Activated CD4-positive, alpha-beta memory T cell treated with anti-CD3 and anti-CD28 coated beads for 36 hours (primary cell): ENCODE results near the gene IPO8. TPM values are rescaled to one million over a fixed set of nuclear protein-coding genes. Genes with fewer than 3 reads are reported as not detected.
"Not testable (repeated sequence)": the region's sequence is repeated elsewhere in the genome, so short reads cannot be mapped to it uniquely, and the experiment has no call there.

Experiments
- CTCF ChIA-PET: fragments of 350-600 bp; sonication (Branson Sonifier 250); formaldehyde crosslinking; loops from one replicate; lab custom pipeline; 2021; ENCODE audit warnings: antibody characterized with exemption, inconsistent platforms; lab: Charles Lee
- POLR2A ChIA-PET: fragments of 350-600 bp; sonication (Branson Sonifier 250); formaldehyde crosslinking; loops from one replicate; lab custom pipeline; 2021; ENCODE audit warnings: antibody characterized with exemption; lab: Charles Lee
- DNase-seq: peaks from one replicate; pipeline ENCODE4 v3.0.0-alpha.2; 2020
- H3K27ac Mint-ChIP-seq: one replicate; pipeline ENCODE4 v1.8.0; 2021; ENCODE audit warnings: mixed read lengths
- H3K27me3 Mint-ChIP-seq: one replicate; pipeline ENCODE4 v1.8.0; 2021; ENCODE audit warnings: mixed read lengths
- H3K36me3 Mint-ChIP-seq: one replicate; pipeline ENCODE4 v1.8.0; 2021; ENCODE audit warnings: mixed read lengths
- H3K4me1 Mint-ChIP-seq: one replicate; pipeline ENCODE4 v1.8.0; 2021; ENCODE audit warnings: low read depth, mixed read lengths
- H3K4me3 Mint-ChIP-seq: one replicate; pipeline ENCODE4 v1.8.0; 2021; ENCODE audit warnings: mild to moderate bottlenecking, mixed read lengths
- H3K9me3 Mint-ChIP-seq: one replicate; pipeline ENCODE4 v1.8.0; 2021; ENCODE audit warnings: mixed read lengths
- intact Hi-C: fragments of 100-400 bp; cut with micrococcal nuclease; formaldehyde crosslinking; loops from one replicate; pipeline ENCODE4 v1.15.1; 2023
- total RNA-seq, 2 experiments: library from RNA; stranded (reverse); gene quantifications; one replicate each; pipeline ENCODE4 v1.2.3, GENCODE V29; 2021

IPO8 gene
- total RNA-seq, 2 experiments from 2014 or later: 39.2 to 41.3 TPM

DNA sequence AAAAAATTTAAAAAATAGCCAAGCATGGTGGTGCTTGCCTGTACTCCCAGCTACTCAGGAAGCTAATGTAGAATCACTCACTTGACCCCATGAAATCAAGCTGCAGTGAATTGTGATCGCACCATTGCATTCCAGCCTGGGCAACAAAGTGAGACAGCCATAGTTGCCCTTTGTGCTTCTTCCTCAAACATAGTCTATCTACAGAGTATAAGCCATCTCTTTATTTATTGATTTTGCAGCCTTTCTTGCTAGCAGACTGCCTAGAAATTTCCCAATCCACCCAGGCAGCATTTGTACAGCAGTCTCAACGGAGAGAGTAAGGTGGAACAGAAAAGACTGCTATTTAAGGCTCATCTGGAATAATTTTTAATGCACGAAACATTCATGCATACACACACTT is 68.8 kb downstream of the IPO8 start:
- peaks cover 7% of the 10 kb centered on the region for H3K4me1 Mint-ChIP-seq
- no peaks in the 10 kb centered on the region for H3K27me3 Mint-ChIP-seq
- DNase-seq: no peak
- no peaks in the 10 kb centered on the region for H3K9me3 Mint-ChIP-seq
- CTCF ChIA-PET: no interaction called here
- H3K36me3 Mint-ChIP-seq: peaks cover 26% of the 10 kb centered on the region
- POLR2A ChIA-PET: no interaction called here
- no peak overlapping the region for H3K4me3 Mint-ChIP-seq
- H3K27ac Mint-ChIP-seq: no peak overlapping the region
- intact Hi-C loops: no loop called here

DNA sequence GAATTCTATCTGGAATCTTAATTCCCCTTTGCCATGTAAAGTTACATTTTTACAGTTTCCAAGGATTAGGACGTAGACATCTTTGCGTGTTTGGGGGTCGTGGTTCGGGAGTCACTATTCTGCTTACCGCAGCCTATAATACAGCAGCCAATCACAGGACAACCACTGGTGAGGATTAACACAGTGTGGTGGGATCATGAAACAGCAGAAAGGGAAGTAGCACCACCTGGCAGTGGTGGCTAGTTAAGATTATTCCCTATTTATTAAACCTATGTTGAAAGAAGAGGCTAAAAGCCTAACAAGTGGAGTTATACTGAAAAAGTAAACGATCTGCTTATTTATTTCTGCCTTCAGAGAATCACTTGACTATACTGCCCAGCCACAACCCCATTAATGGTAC is 71.7 kb downstream of the IPO8 start:
- H3K9me3 Mint-ChIP-seq: no peaks in the 10 kb centered on the region
- H3K27ac Mint-ChIP-seq: no peak overlapping the region
- H3K4me1 Mint-ChIP-seq: peaks cover 7% of the 10 kb centered on the region
- POLR2A ChIA-PET: no interaction called here
- H3K4me3 Mint-ChIP-seq: no peak overlapping the region
- no peak for DNase-seq
- H3K27me3 Mint-ChIP-seq: no peaks in the 10 kb centered on the region
- H3K36me3 Mint-ChIP-seq: peaks cover 10% of the 10 kb centered on the region
- CTCF ChIA-PET: no interaction called here
- intact Hi-C loops: no loop called here

DNA sequence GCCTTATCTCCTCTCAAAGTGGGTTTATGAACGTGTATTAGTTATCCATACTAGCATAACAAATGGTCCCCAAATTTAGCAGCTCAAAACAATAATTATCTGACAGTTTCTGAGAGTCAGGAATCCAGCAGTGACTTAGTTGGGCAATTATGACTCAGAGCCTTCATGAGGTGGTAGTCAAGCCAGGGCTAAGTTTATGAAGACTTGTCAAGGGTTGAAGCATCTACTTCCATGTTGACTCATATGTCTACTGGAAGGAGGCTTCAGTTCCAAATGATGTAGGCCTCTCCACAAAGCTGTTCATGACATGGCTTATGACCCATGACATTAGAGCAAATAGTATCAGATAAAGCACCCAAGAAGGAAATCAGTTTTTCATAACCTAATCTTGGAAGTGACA is 73.2 kb downstream of the IPO8 start:
- H3K27me3 Mint-ChIP-seq: no peaks in the 10 kb centered on the region
- CTCF ChIA-PET: interaction anchor here (0.7 to 0.8 kb wide), 3 partner anchors 73 to 1102 kb away, joined by 3 read pairs; partner anchors contain the start of gene IPO8
- H3K36me3 Mint-ChIP-seq: peaks cover 5% of the 10 kb centered on the region
- no peak overlapping the region for H3K4me3 Mint-ChIP-seq
- H3K27ac Mint-ChIP-seq: no peak overlapping the region
- no peaks in the 10 kb centered on the region for H3K9me3 Mint-ChIP-seq
- intact Hi-C loops: no loop called here
- DNase-seq: peak; percentile 12
- peaks cover 7% of the 10 kb centered on the region for H3K4me1 Mint-ChIP-seq
- POLR2A ChIA-PET: no interaction called here

DNA sequence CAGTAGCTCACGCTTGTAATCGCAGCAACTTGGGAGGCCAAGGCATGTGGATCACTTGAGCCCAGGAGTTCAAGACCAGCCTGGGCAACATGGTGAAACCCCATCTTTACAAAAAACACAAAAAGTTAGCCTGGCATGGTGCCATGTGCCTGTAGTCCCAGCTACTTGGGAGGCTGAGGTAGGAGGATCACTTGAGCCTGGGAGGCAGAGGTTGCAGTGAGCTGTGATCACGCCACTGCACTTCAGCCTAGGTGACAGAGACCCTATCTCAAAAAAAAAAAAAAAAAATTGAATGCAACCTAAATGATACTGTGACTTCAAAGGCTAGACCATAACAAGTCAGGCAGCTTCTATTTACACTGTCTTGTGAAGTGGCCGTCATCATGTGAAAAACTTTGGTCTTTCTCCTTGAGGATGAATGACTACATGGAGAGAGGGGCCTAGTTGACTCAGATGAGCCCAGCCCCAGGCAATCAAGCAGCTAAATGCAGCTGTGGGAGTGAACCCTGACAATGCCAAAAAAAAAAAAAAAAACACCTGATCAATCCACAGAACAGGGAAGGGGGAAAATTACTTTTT is 73.9 kb downstream of the IPO8 start:
- H3K4me1 Mint-ChIP-seq, intact Hi-C loops, H3K9me3 Mint-ChIP-seq, H3K27ac Mint-ChIP-seq, H3K4me3 Mint-ChIP-seq, H3K27me3 Mint-ChIP-seq, DNase-seq, H3K36me3 Mint-ChIP-seq, POLR2A ChIA-PET: not testable (repeated sequence)
- CTCF ChIA-PET: interaction anchor here (0.8 kb wide), 1 partner anchor 74 kb away, joined by 3 read pairs; the partner anchor contains the start of gene IPO8

DNA sequence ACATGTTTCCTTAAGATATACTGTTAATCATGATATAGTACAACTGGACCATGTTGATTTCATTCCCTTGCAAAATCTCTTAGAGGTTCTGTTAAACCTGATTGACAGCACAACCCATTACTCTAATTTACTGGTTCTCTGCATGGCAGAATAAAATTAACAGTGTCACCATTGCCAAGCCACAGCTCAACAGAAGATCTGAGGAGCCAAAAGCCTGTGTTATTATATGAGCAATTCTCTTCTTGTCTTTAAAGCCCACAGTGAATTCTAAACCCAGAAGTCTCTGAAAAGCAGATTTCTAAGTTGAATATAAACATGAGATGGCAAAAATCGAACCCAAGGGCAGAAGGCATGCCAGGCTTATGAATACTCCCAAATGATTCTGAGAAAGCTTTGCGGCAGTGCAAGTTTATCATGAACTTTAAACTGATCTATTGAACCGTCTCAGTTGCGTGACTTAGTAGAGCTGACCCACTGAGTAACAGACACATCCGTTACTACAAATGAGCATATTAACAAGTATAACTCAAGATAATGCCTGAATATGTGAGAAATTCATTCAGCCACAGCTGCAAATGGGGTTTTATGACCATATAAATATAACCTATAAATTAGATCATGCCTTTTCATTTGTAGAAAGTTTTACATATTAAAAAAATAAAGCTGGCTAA is 78.2 kb downstream of the IPO8 start:
- intact Hi-C loops: no loop called here
- H3K27ac Mint-ChIP-seq: no peak overlapping the region
- H3K27me3 Mint-ChIP-seq: no peaks in the 10 kb centered on the region
- ChIA-PET POLR2A (no interaction called here), CTCF (interaction anchor here (1.3 kb wide), 1 partner anchor 23 kb away, joined by 3 read pairs; no protein-coding TSS in a partner anchor)
- peaks cover 2% of the 10 kb centered on the region for H3K4me1 Mint-ChIP-seq
- no peaks in the 10 kb centered on the region for H3K36me3 Mint-ChIP-seq
- no peak for DNase-seq
- no peak overlapping the region for H3K4me3 Mint-ChIP-seq
- H3K9me3 Mint-ChIP-seq: no peaks in the 10 kb centered on the region

DNA sequence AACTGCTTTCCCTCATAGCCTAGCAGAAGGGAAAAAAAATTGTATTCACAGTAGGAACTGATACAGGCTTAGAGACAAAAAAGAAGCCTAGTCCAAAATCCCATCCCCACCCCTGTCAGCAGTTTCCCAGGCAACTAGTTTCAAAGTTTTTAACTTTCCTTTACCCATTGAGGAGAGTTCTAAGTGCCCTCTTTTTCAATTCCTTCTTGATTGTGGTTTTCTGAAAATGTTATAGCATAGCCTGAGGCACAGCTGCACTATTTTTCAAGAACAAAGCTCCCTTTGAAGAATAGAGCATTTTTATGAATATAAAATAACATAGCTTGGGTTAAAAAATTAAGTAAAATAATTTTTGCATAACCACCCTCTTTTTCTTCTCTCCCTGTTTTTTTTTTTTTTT is 81.6 kb downstream of the IPO8 start:
- peaks cover 7% of the 10 kb centered on the region for H3K36me3 Mint-ChIP-seq
- H3K27me3 Mint-ChIP-seq: no peaks in the 10 kb centered on the region
- DNase-seq: no peak
- POLR2A ChIA-PET: no interaction called here
- CTCF ChIA-PET: no interaction called here
- H3K9me3 Mint-ChIP-seq: peaks cover 10% of the 10 kb centered on the region
- intact Hi-C loops: no loop called here
- H3K4me3 Mint-ChIP-seq: no peak overlapping the region
- no peaks in the 10 kb centered on the region for H3K4me1 Mint-ChIP-seq
- no peak overlapping the region for H3K27ac Mint-ChIP-seq

DNA sequence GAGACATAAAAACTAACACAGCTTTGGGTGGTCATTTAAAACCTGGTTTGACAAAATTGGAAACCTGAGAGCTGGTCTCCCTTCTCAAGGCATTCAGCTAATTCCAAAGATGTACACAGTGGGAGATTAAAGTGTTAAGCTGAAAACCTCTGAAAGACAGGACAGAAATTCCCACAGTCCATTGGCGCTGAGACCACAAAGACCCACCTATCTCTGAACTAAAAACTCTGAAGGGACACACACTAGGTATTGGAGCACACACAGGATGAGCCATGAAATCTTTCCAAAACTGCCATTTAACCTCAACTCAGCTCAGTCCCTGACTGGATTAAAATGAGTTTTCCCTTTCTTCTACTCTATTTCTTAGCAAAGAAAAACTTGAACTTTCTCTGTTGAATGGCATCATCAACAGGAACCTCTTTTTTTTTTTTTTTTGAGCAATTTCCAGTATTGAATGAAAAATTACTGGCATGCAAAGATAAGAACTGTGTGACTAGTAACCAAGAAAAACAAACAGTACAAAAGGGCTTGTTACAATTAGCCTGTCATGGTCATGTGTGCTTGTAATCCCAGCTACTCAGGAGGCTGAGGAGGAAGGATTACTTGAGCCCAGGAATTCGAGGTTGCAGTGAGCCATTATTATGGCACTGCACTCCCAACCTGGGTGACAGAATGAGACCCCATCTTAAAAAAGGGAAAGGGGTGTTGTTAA is 82.4 kb downstream of the IPO8 start:
- intact Hi-C loops: no loop called here
- H3K9me3 Mint-ChIP-seq: peaks cover 18% of the 10 kb centered on the region
- no peak overlapping the region for H3K27ac Mint-ChIP-seq
- no peak for DNase-seq
- POLR2A ChIA-PET: no interaction called here
- H3K4me3 Mint-ChIP-seq: no peak overlapping the region
- H3K27me3 Mint-ChIP-seq: no peaks in the 10 kb centered on the region
- H3K36me3 Mint-ChIP-seq: peaks cover 9% of the 10 kb centered on the region
- H3K4me1 Mint-ChIP-seq: no peaks in the 10 kb centered on the region
- CTCF ChIA-PET: no interaction called here

DNA sequence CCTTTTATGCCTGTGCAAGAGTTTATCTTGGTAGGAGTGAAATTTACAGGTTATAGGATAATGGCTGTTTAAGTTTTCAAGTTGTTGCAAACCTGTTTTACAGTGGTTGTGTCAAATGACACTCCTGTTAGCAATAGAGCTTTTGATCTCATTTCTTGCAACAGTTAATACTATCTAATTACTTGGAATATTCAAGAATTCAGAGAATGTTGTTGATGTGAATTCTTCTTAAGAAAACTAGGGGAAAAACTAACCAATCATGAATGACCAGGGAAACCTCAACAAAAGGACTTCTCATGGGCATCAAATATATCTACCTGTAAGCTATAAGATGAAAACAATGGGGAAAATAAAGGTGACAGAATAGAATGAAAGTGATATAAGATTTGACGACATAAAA is 85.0 kb downstream of the IPO8 start:
- Mint-ChIP-seq H3K36me3 (peaks cover 21% of the 10 kb centered on the region), H3K4me1 (no peaks in the 10 kb centered on the region), H3K27me3 (no peaks in the 10 kb centered on the region), H3K9me3 (peaks cover 36% of the 10 kb centered on the region), H3K4me3 (no peak overlapping the region), H3K27ac (no peak overlapping the region)
- ChIA-PET POLR2A (no interaction called here), CTCF (no interaction called here)
- DNase-seq: no peak
- intact Hi-C loops: no loop called here

DNA sequence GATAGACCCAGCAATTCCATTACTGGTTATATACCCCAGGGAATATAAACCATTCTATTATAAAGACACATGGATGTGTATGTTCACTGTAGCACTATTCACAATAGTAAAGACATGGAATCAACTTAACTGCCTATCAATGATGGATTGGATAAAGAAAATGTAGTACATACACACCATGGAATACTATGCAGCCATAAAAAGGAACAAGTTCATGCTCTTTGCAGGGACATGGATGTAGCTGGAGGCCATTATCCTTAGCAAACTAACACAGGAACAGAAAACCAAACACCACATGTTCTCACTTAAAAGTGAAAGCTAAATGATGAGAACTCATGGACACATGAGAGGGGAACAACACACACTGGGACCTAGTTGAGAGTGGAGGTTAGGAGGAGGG is 85.8 kb downstream of the IPO8 start:
- intact Hi-C loops, H3K27ac Mint-ChIP-seq, CTCF ChIA-PET, DNase-seq, H3K4me3 Mint-ChIP-seq, H3K27me3 Mint-ChIP-seq, POLR2A ChIA-PET, H3K4me1 Mint-ChIP-seq: not testable (repeated sequence)
- H3K9me3 Mint-ChIP-seq: peaks cover 36% of the 10 kb centered on the region
- peaks cover 23% of the 10 kb centered on the region for H3K36me3 Mint-ChIP-seq

DNA sequence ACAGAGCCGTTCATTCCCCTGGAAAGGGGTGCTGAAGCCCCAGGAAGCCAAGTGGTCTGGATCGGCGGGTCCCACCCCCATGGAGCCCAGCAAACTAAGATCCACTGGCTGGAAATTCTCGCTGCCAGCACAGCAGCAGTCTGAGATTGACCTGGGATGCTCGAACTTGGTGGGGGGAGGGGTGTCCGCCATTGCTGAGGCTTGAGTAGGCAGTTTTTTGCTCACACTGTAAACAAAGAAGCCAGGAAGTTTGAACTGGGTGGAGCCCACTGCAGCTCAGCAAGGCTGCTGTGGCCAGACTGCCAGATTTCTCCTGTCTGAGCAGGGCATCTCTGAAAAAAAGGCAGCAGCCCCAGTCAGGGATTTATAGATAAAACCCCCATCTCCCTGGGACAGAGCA is 91.4 kb downstream of the IPO8 start:
- H3K27me3 Mint-ChIP-seq, POLR2A ChIA-PET, DNase-seq, intact Hi-C loops, H3K4me1 Mint-ChIP-seq, H3K27ac Mint-ChIP-seq, CTCF ChIA-PET, H3K4me3 Mint-ChIP-seq: not testable (repeated sequence)
- H3K9me3 Mint-ChIP-seq: peaks cover 48% of the 10 kb centered on the region
- H3K36me3 Mint-ChIP-seq: peaks cover 30% of the 10 kb centered on the region

DNA sequence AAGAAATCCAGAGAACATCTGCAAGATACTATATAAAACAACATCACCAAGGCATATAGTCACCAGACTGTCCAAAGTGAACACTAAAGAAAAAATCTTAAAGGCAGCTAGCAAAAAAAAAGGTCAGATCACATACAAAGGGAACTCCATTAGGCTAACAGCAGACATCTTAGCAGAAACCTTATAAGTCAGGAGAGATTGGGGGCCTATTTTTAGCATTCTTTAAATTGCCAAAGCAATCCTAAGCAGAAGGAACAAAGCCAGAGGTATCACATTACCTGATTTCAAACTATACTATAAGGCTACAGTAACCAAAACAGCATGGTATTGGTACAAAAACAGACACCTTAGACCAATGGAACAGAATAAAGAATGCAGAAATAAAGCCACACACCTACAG is 92.5 kb downstream of the IPO8 start:
- no peak for DNase-seq
- Mint-ChIP-seq H3K9me3 (peaks cover 36% of the 10 kb centered on the region), H3K27me3 (no peaks in the 10 kb centered on the region), H3K4me1 (no peaks in the 10 kb centered on the region), H3K4me3 (no peak overlapping the region), H3K36me3 (peaks cover 24% of the 10 kb centered on the region), H3K27ac (no peak overlapping the region)
- ChIA-PET CTCF (no interaction called here), POLR2A (no interaction called here)
- intact Hi-C loops: no loop called here

DNA sequence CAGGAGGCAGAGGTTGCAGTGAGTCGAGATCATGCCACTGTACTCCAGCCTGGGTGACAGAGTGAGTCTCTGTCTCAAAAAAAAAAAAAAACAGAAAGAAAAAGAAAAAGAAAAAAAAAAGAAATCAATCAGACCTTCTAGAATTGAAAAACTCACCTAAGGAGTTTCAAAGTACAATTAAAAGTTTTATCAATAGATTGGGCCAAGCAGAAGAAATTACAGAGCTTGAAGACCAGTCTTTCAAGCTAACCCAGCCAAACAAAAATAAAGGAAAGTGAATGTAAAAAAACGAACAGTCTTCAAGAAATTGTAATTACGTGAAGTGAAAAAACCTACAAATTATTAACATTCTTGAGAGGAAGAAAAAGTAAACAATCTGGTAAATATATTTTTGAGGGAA is 93.0 kb downstream of the IPO8 start:
- DNase-seq: no peak
- intact Hi-C loops: no loop called here
- no peaks in the 10 kb centered on the region for H3K27me3 Mint-ChIP-seq
- H3K4me3 Mint-ChIP-seq: no peak overlapping the region
- no peaks in the 10 kb centered on the region for H3K4me1 Mint-ChIP-seq
- peaks cover 21% of the 10 kb centered on the region for H3K36me3 Mint-ChIP-seq
- ChIA-PET POLR2A (no interaction called here), CTCF (no interaction called here)
- peaks cover 32% of the 10 kb centered on the region for H3K9me3 Mint-ChIP-seq
- no peak overlapping the region for H3K27ac Mint-ChIP-seq
